Tibial artery (tissue), 4 donors: ENCODE measurements around the gene CENPF.

Experiments used
- DNase-seq, 2 donors: peaks; one replicate each; pipeline ENCODE4 v3.0.0-alpha.2; 2019
- H3K27ac ChIP-seq, 2 donors: fragments of 200-600 bp; sonication (generic) in 1 of 2; 1 replicate in 1 of 2; 2 replicates in 1 of 2; pipeline ENCODE4 v1.5.1; 2018 to 2019; ENCODE audit warnings: mild to moderate bottlenecking in 1 of 2
- H3K27me3 ChIP-seq, 2 donors: fragments of 200-600 bp; sonication (generic) in 1 of 2; one replicate each; pipeline versions ENCODE4 v1.5.1 to v1.6.0; 2016 to 2019
- H3K36me3 ChIP-seq, 3 donors: fragments of 200-600 bp; sonication (generic) in 2 of 3; one replicate each; pipeline ENCODE4 v1.5.1; 2016 to 2019; ENCODE audit warnings: mild to moderate bottlenecking in 2 of 3
- H3K4me1 ChIP-seq, 4 donors: fragments of 200-600 bp; sonication (generic) in 2 of 4; 1 replicate in 3 of 4; 2 replicates in 1 of 4; pipeline ENCODE4 v1.5.1; 2016 to 2019
- H3K4me3 ChIP-seq, 2 donors: fragments of 200-600 bp; sonication (generic) in 1 of 2; 1 replicate in 1 of 2; 2 replicates in 1 of 2; pipeline ENCODE4 v1.5.1; 2018 to 2019; ENCODE audit warnings: mild to moderate bottlenecking in 2 of 2
- H3K9me3 ChIP-seq, 3 donors: fragments of 200-600 bp; sonication (generic) in 1 of 3; one replicate each; pipeline ENCODE4 v1.5.1; 2016 to 2019
- CTCF ChIP-seq, 2 experiments: fragments of 200-600 bp in 1 of 2; fragments of 450-650 bp in 1 of 2; IDR thresholded peaks; one replicate each; pipeline ENCODE4 v1.5.1; 2017 to 2019; ENCODE audit warnings: antibody characterized with exemption in 2 of 2, mild to moderate bottlenecking in 1 of 2, moderate library complexity in 1 of 2
- intact Hi-C: fragments of 100-400 bp; cut with DNase I; formaldehyde crosslinking; loops from one replicate; pipeline ENCODE4 v1.15.0; 2023; ENCODE audit warnings: low total_unique reads

The CENPF gene

GRCh38 chr1:214637125-214637524, 34.1 kb downstream of the CENPF start:
- H3K4me3 ChIP-seq, result no peak overlapping the region
- no peaks in the 10 kb centered on the region for H3K36me3 ChIP-seq
- no peak for TF ChIP-seq CTCF (IDR thresholded peaks at IDR 0.05)
- no peaks in the 10 kb centered on the region for H3K4me1 ChIP-seq
- no peaks in the 10 kb centered on the region for H3K27me3 ChIP-seq
- no peak overlapping the region for H3K27ac ChIP-seq
- no peaks in the 10 kb centered on the region for H3K9me3 ChIP-seq
- intact Hi-C loops, result no loop called here
- DNase-seq, result no peak

- Histone ChIP-seq H3K27ac (no peak overlapping the region), H3K27me3 (no peaks in the 10 kb centered on the region), H3K4me1 (no peaks in the 10 kb centered on the region), H3K36me3 (no peaks in the 10 kb centered on the region), H3K4me3 (no peak overlapping the region), H3K9me3 (no peaks in the 10 kb centered on the region)
- peak; percentile 40 to 55 for TF ChIP-seq CTCF (IDR thresholded peaks at IDR 0.05)
- intact Hi-C loops, result no loop called here
- no peak for DNase-seq
Measured at GRCh38 chr1:214637722-214638458, 34.9 kb downstream of the CENPF start.

GRCh38 chr1:214638459-214638807, 35.4 kb downstream of the CENPF start:
- no peak overlapping the region for H3K4me3 ChIP-seq
- no peaks in the 10 kb centered on the region for H3K27me3 ChIP-seq
- intact Hi-C loops, result no loop called here
- no peak for TF ChIP-seq CTCF (IDR thresholded peaks at IDR 0.05)
- DNase-seq, result no peak
- H3K36me3 ChIP-seq, result no peaks in the 10 kb centered on the region
- H3K27ac ChIP-seq, result no peak overlapping the region
- no peaks in the 10 kb centered on the region for H3K4me1 ChIP-seq
- H3K9me3 ChIP-seq, result no peaks in the 10 kb centered on the region

- H3K36me3 ChIP-seq, result no peaks in the 10 kb centered on the region
- intact Hi-C loops, result no loop called here
- H3K4me3 ChIP-seq, result no peak overlapping the region
- TF ChIP-seq CTCF (IDR thresholded peaks at IDR 0.05), result no peak
- DNase-seq, result no peak
- no peaks in the 10 kb centered on the region for H3K27me3 ChIP-seq
- H3K4me1 ChIP-seq, result no peaks in the 10 kb centered on the region
- no peak overlapping the region for H3K27ac ChIP-seq
- no peaks in the 10 kb centered on the region for H3K9me3 ChIP-seq
Measured at GRCh38 chr1:214638997-214639396, 36.0 kb downstream of the CENPF start.

- Histone ChIP-seq H3K4me1 (no peaks in the 10 kb centered on the region), H3K27ac (no peak overlapping the region), H3K27me3 (no peaks in the 10 kb centered on the region), H3K9me3 (no peaks in the 10 kb centered on the region), H3K4me3 (no peak overlapping the region), H3K36me3 (no peaks in the 10 kb centered on the region)
- intact Hi-C loops, result no loop called here
- TF ChIP-seq CTCF (IDR thresholded peaks at IDR 0.05), result no peak
- DNase-seq, result no peak
Measured at GRCh38 chr1:214640431-214641213, 37.6 kb downstream of the CENPF start.
